GM21447 (cell line): ENCODE data around the gene CTIF.
"Not testable (repeated sequence)": the region's sequence is repeated elsewhere in the genome, so short reads cannot be mapped to it uniquely, and the experiment has no call there.

ENCODE experiments used
- ATAC-seq: cut with Tn5 transposase; IDR thresholded peaks from one replicate; pipeline ENCODE4 v1.9.1; 2021; ENCODE audit not compliant: unreplicated experiment

CTIF gene

DNA sequence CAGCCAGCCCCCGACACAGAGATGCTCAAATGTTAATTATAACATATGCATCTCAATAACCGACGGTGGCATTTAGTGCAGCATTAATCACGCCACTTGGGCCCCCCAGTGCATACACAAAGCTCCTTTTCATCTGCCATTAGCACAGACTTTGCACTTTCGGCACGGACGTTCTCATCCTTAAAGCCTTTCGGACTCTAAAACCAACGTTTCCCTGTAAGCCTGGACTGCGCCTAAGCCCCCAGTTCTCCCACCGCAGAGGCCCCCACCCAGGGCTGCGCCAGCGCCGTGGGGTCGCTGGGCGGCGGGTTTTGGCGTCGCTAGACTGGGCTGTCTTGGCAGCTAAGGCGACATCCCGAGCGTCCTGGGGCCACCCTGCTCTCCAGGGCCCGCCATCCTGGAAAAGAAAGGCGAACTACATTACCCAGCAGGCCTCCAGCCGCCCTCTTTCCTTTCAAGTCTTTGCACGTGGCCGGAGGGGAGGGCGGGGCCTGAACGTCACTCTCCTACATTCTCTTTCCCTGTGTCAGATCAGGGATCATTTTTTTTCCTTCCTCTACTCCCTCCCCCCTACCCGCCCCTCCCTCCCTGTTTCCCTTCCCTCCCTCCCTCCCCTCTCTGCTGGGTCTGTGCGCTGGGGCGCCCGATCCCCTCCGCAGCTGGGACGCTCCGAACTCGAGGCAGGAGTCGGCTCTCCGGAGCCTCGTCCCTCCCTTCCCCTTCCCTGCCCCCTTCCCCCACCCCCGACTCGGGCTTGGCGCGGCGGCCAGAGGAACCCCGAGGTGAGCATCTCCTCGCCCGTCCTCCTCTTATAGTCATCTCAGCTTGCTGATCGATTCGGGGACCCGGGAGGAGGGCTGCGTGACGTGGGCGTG lies at the start of gene CTIF:
TSS of gene CTIF (plus strand) at position 501 of the 875 bp plus-strand sequence. CDS start 80,535 bp downstream, outside the sequence.
- ATAC-seq, result peak; percentile 85

DNA sequence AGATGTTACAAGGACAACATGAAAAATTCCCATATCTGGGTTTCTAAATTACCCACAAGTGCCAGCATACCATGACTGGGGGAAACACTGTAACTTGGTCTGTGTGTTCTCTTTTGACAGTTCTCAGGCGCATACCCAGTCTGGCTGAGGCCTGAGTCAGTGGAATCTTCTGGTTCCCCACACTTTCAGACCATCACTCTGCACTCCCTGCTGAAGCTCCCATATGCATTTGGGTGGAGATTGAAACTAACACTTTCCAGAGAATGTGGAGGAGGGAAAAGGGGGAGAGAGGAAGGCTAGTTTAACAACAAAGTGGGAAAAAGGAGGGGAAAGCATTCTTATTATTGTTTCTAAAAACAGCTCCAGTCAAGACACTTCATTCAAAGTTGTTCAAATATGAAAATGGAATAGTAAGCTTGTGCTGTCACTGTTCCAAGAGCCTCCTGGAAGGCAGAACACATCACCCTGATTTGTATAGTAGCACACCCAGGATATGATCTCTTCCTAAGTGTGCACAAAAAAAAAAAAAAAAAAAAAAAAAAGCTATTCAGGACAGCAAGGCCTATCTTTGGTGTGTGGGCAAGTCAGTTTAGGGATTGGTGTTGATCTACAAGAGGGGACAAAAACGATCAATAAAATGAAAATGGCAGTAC lies 48.1 kb upstream of the CTIF start:
- ATAC-seq, result no peak

DNA sequence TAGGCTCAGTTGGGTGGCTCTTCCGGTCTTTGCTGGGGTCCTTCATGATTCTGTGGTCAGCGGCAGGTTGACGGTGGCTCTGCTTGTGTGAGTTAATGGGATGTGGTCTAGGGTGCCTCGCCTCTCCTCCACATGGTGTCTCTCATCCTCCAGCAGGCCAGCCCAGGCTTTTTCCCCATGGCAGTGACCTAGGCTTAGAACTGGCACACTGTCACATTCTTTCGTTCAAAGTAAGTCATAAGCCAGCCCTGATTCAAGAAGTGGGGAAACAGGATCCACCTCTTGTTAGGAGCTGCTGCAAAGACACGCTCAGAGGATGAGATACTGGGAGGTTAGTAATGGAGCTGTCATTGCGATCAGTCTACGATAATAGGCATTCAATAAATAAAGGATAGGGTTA lies 46.0 kb upstream of the CTIF start:
- ATAC-seq, result no peak

DNA sequence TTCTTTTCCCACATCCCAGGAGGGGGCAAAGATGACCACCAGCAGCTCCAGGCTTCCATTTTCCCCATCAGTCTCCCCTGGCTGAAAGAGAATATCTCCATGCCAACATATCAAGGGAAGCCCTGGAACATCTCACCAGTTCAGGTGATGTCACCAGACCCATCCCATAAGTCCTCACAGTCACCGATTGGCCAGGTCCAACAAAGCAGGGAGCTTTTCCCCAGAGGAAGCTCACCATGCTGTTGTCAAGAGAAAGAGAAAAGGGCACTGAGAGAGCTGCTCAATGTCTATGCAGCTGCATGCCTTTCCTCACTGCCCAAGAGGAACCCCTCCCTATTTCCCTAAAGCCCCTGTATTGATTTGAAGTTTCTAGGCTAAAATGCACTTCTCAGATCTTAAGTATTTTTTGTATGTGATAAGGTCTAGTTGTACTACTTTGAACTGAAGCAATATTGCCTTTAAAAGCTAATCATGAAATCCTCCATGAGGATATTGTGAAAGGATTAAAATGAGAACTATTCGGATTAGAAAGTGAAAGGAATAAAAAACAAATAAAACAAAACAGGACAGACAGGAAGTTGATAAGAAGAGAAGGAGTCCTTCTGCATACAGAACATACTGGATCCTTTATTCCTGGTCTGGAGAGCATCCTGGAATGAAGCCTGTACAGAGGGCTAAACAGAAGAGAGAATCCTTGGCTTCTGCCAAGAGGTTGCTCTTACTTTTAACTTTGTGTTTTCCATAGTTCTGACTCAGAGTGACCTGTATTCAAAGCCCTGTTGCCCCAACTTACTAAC lies 45.2 kb upstream of the CTIF start:
- ATAC-seq, result no peak

DNA sequence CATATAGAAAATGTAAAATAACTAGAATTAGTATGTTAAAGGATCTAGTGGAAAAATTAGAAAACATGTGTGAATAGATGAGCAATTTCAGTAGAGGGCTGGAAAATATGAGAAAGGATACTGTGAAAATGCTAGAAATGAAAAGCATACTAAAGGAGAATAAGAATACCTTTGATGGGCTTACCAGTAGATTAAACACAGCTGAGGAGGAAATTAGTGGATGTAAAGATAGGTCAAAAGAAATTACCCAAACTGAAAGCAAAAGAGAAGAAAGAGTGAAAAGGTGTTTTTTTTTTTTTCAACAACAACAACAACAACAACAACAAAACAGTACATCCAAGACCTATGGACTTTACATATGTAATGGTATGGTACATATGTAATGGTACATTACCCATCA lies 41.0 kb upstream of the CTIF start:
- no peak for ATAC-seq

- ATAC-seq, result no peak
Observed at GRCh38 chr18:48500517-48500916, 38.3 kb upstream of the CTIF start.

- no peak for ATAC-seq
Observed at GRCh38 chr18:48502906-48503305, 35.9 kb upstream of the CTIF start.

GRCh38 chr18:48504819-48505218 lies 34.0 kb upstream of the CTIF start:
- ATAC-seq, result no peak

- not testable (repeated sequence) for ATAC-seq
Observed at GRCh38 chr18:48506983-48507568, 31.8 kb upstream of the CTIF start.

DNA sequence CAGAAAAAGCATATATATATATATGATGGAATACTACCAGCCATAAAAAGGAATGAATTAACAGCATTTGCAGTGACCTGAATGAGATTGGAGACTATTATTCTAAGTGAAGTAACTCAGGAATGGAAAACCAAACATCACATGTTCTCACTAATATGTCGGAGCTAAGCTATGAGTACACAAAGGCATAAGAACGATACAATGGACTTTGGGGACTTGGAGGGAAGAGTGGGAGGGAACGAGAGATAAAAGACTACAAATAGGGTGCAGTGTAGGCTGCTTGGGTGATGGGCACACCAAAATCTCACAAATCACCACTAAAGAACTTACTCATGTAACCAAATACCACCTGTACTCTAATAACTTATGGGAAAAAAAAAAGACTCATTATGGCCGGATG lies 26.3 kb upstream of the CTIF start:
- ATAC-seq, result not testable (repeated sequence)

- ATAC-seq, result no peak
Observed at GRCh38 chr18:48514786-48515185, 24.0 kb upstream of the CTIF start.

- ATAC-seq, result no peak
Observed at GRCh38 chr18:48517048-48517447, 21.8 kb upstream of the CTIF start.

DNA sequence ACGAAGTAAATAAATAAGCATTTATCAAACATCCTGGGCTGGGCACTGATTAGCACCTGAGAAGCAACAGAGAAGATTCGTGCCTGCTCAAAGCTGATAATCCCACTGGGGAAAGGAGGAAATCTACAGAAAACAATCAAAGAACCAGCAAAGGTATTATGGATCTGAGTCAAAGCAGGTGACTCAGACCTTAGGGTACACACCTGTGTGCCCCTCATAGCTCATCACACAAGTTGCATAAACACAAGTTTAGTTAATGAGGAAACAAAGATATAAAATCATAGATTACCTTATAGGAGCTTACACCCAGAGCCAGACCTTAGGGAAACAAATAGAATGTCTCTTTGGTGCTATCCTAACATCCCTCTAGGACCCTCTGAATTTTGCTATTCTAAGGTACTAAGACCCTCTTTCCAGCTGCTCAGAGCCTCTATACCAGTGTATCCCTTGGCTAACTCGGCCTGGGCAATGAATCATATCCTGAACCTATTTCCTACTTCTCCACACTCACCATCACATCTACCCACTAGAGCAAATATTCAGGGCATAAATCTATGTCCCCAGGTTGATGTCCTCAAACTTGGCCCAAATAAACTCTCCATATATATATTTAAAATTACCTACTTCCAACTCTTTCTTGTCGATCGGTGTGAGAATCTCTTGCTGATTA lies 19.3 kb upstream of the CTIF start:
- ATAC-seq, result no peak

GRCh38 chr18:48521723-48522122 lies 17.1 kb upstream of the CTIF start:
- ATAC-seq, result no peak

- ATAC-seq, result no peak
Observed at GRCh38 chr18:48525671-48526070, 13.2 kb upstream of the CTIF start.

- no peak for ATAC-seq
Observed at GRCh38 chr18:48527461-48527860, 11.4 kb upstream of the CTIF start.

GRCh38 chr18:48528861-48529260 lies 10.0 kb upstream of the CTIF start:
- no peak for ATAC-seq

DNA sequence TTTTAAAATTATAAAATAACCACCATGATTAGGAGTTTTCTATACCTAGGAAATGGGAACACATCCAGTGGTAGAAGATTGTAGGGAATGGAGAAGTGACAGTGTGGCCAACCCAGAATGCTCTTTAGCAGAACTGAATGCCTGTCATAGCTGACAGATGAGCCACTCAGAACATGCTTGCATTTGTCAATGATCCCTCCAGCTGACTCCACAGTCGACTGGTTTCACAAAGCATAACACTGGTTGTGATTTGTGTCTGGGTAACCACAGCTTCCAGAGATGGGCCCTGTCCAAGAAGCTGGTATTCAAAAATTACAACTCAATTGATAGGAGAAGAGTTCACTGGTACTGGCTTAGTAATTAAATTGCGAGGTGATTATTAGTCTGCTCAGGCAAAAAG lies 9.0 kb upstream of the CTIF start:
- no peak for ATAC-seq

DNA sequence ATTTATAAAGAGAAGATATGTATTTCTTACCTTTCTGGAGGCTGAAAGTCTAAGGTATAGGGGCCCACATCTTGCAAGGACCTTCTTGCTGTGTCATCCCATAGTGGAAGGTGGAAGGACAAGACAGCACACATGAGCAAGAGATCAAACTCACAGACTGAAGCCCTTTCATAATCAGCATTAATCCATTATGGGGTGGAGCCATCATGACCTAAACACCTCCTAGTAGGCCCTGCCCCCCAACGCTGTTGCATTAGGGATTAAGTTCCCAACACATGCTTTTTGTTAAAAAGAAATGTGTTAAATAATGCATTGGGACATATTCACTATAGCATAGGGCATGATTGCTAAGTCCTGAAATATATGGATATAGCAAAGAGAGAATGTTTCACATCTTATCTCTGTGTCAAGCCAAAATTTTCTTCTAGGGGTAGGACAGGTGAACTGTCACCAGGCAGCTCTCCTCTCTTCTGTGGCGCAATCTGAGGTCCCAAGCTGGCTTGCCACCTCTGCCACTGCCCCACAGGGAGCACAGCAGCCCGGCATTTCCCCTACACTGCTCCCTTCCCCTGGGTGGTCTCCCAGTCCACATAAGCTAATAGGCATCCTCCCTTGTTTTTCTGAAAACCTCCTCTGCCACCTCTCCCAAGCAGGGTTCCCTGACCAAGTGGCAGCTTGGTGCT lies 8.3 kb upstream of the CTIF start:
- ATAC-seq, result no peak

DNA sequence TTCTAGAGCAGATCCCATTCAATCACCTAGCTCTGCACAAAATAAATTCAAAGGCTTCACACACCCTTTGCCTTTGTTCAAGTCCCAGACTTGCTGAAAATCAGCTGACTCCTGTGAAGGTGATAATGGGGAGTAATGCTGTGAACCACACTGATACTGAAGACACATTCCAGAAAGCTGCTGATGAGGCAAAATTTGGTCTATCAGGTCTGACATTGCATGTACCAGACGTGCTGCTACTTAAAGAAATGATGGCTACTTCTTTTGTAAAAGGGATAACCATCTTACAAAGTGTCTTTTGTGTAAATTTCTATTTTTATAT lies 7.8 kb upstream of the CTIF start:
- ATAC-seq, result no peak
